Calu3 (cell line): ENCODE measurements around the gene CCDC85C. TPM values are rescaled to one million over a fixed set of nuclear protein-coding genes. Genes with fewer than 3 reads are reported as not detected.

ENCODE experiments used
- BruUV-seq: library from RNA; stranded (reverse); fragments of 400-500 nt; replicated peaks from 2 replicates; lab custom pipeline; 2021; lab: Mats Ljungman, UMichigan
- CTCF ChIA-PET: fragments of 300-600 bp; sonication (Branson Sonifier 250); formaldehyde crosslinking; loops from one replicate; lab custom pipeline; 2022; ENCODE audit warnings: antibody characterized with exemption; lab: Charles Lee
- DNase-seq: peaks from one replicate; pipeline ENCODE4 v3.0.0; 2022
- H3K27ac Mint-ChIP-seq: one replicate; pipeline ENCODE4 v1.8.0; 2022; ENCODE audit warnings: mixed read lengths; ENCODE audit not compliant: unreplicated experiment
- H3K27me3 Mint-ChIP-seq: one replicate; pipeline ENCODE4 v1.8.0; 2022; ENCODE audit warnings: mixed read lengths; ENCODE audit not compliant: unreplicated experiment
- H3K36me3 Mint-ChIP-seq: one replicate; pipeline ENCODE4 v1.8.0; 2022; ENCODE audit warnings: mild to moderate bottlenecking, moderate library complexity, mixed read lengths; ENCODE audit not compliant: insufficient read depth, unreplicated experiment
- H3K4me1 Mint-ChIP-seq: one replicate; pipeline ENCODE4 v1.8.0; 2022; ENCODE audit warnings: mild to moderate bottlenecking, low read depth, mixed read lengths; ENCODE audit not compliant: unreplicated experiment
- H3K4me3 Mint-ChIP-seq: one replicate; pipeline ENCODE4 v1.8.0; 2022; ENCODE audit warnings: mild to moderate bottlenecking, low read depth, moderate library complexity, mixed read lengths; ENCODE audit not compliant: unreplicated experiment
- H3K9me3 Mint-ChIP-seq: one replicate; pipeline ENCODE4 v1.8.0; 2022; ENCODE audit warnings: low read depth, mixed read lengths; ENCODE audit not compliant: unreplicated experiment
- CTCF ChIP-seq: fragments of 200-600 bp; IDR thresholded peaks from one replicate; pipeline ENCODE4 v1.8.0; 2022; ENCODE audit warnings: antibody characterized with exemption; ENCODE audit not compliant: unreplicated experiment
- intact Hi-C: fragments of 100-400 bp; cut with micrococcal nuclease; formaldehyde crosslinking; loops from one replicate; pipeline ENCODE4 v1.10.0; 2022; ENCODE audit not compliant: unreplicated experiment
- total RNA-seq: library from RNA; stranded (reverse); gene quantifications from 2 replicates; pipeline ENCODE4 v1.2.3, GENCODE V29; 2022

Gene CCDC85C
- total RNA-seq, 1 experiment from 2014 or later = 45.1 TPM

GRCh38 chr14:99468836-99469592 lies 135.0 kb downstream of the CCDC85C start:
- Mint-ChIP-seq H3K27me3 (no peaks in the 10 kb centered on the region), H3K27ac (no peak overlapping the region), H3K9me3 (no peaks in the 10 kb centered on the region), H3K4me1 (peaks cover 15% of the 10 kb centered on the region), H3K4me3 (no peak overlapping the region), H3K36me3 (no peaks in the 10 kb centered on the region)
- BruUV-seq = no TSS peak
- intact Hi-C loops = no loop called here
- no peak for TF ChIP-seq CTCF
- CTCF ChIA-PET = no interaction called here
- DNase-seq = no peak

DNA sequence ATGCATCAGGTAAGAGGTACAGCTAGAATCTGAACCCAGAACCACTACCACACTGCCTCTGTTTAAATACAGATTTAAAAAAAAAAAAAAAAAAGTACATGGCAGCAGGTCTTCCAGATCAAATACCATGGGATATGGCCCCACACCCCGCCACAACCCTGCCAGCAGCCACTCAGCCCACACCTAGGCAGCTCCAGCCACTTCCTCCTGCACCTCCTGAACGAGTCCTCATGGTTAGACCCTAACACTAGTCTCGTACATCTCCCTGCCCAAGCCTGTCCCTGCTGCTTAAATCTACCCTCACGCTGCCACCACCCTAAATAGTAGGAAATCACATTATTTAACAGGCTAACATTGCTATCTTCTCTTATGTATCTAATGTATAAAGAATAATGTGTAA lies 135.9 kb downstream of the CCDC85C start:
- CTCF ChIA-PET = no interaction called here
- Mint-ChIP-seq H3K4me1 (peaks cover 15% of the 10 kb centered on the region), H3K36me3 (no peaks in the 10 kb centered on the region), H3K27me3 (no peaks in the 10 kb centered on the region), H3K4me3 (no peak overlapping the region), H3K9me3 (no peaks in the 10 kb centered on the region), H3K27ac (no peak overlapping the region)
- no TSS peak for BruUV-seq
- DNase-seq = no peak
- intact Hi-C loops = no loop called here
- TF ChIP-seq CTCF = no peak

DNA sequence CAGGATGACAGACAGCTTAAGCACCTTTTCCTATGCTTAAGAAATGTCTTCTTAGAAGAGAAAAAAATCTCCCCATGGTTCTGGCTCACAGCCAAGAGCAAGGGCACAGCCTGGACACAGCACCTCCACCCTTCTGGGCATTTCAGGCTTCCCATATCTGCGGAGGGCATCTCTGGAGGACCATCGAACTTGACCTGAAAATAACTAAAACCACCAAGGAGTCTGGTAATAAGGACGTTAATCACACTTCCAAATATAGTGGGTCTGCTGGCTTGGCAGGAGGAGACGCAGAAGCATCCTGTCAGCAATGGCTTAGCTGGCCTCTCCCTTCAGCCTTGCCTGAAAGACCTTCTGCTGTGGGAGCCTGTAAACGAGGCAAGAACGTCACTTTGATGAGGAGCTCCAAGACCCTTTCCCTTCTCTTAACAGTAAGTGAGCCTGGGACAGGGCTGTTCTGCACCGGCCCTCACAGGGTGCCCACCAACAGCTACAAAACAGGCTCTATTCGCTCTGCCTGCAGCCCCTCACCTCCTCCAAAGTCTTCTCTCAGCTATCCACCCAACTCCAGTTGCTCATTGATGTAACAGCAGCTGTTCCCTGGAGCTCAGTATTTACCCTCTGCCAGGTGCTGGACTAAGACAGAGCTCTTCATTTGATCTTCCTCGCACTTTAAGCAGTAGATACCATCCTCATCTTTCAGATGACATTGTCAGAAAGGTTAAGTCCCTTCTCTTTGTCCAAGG lies 136.5 kb downstream of the CCDC85C start:
- H3K27ac Mint-ChIP-seq = no peak overlapping the region
- no peak for TF ChIP-seq CTCF
- intact Hi-C loops = no loop called here
- H3K4me1 Mint-ChIP-seq = peaks cover 16% of the 10 kb centered on the region
- H3K36me3 Mint-ChIP-seq = no peaks in the 10 kb centered on the region
- DNase-seq = no peak
- CTCF ChIA-PET = no interaction called here
- BruUV-seq = no TSS peak
- no peaks in the 10 kb centered on the region for H3K27me3 Mint-ChIP-seq
- H3K4me3 Mint-ChIP-seq = no peak overlapping the region
- no peaks in the 10 kb centered on the region for H3K9me3 Mint-ChIP-seq

- BruUV-seq = no TSS peak
- H3K27me3 Mint-ChIP-seq = no peaks in the 10 kb centered on the region
- DNase-seq = no peak
- no peak for TF ChIP-seq CTCF
- no peak overlapping the region for H3K27ac Mint-ChIP-seq
- H3K4me1 Mint-ChIP-seq = peaks cover 23% of the 10 kb centered on the region
- H3K36me3 Mint-ChIP-seq = no peaks in the 10 kb centered on the region
- no peaks in the 10 kb centered on the region for H3K9me3 Mint-ChIP-seq
- CTCF ChIA-PET = no interaction called here
- no peak overlapping the region for H3K4me3 Mint-ChIP-seq
- intact Hi-C loops = no loop called here
Observed at GRCh38 chr14:99466758-99467157, 137.2 kb downstream of the CCDC85C start.
